LHCN-M2 (cell line): ENCODE data around the gene HMGN5. TPM values are rescaled to one million over a fixed set of nuclear protein-coding genes. Genes with fewer than 3 reads are reported as not detected.

ENCODE experiments used
- DNase-seq: peaks from one replicate; pipeline ENCODE4 v3.0.0-alpha.2; 2012; ENCODE audit warnings: low read depth
- polyA plus RNA-seq: library from polyadenylated mRNA; unstranded; fragments of >200 nt; gene quantifications from one replicate; pipeline ENCODE4 v1.2.1, GENCODE V29; 2012; ENCODE audit warnings: missing spikeins
- total RNA-seq: library from RNA; depleted of rRNA; stranded (reverse); fragments of >200 nt; gene quantifications from 2 replicates; pipeline ENCODE4 v1.2.3, GENCODE V29; 2014; rRNA removed

HMGN5 gene, protein sequence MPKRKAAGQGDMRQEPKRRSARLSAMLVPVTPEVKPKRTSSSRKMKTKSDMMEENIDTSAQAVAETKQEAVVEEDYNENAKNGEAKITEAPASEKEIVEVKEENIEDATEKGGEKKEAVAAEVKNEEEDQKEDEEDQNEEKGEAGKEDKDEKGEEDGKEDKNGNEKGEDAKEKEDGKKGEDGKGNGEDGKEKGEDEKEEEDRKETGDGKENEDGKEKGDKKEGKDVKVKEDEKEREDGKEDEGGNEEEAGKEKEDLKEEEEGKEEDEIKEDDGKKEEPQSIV
- total RNA-seq = 0.38 and 1.8 TPM in 2 replicates
- polyA plus RNA-seq = 4.4 TPM

DNA sequence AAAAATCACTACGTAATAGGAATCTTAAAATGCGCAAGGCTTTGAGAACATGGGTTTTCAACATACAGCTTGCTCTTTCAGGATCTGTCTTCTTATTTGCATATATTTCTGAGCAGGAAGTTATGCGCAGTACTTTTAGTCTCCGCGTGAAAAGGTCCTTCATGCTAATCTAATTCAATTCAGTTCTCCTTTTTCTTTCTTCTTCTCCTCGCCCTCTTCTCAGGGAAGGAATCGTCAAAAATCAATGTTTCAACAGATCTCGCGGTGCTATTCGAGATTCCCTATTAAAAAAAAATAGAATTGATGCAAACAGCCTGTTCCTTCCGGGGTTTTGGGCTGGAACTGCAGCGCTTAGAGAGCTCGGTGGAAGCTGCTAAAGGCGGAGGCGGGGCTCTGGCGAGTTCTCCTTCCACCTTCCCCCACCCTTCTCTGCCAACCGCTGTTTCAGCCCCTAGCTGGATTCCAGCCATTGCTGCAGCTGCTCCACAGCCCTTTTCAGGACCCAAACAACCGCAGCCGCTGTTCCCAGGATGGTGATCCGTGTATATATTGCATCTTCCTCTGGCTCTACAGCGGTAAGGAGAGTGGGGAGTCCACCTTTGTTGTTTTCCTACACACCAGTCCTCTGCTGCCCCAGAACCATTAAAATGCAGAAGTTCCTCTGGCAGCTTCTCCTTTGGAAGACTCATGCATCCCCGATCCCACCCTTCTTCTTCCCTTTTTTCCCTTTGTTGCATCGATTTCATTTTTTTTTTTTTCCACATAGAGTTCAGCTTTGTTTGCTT, at the start of gene HMGN5, which contains the start of gene SH3BGRL:
Gene HMGN5, minus strand, starts transcription at position 243 of the 785 bp plus-strand sequence. CDS start 80,364 bp downstream, outside the sequence.
Gene SH3BGRL, plus strand, starts transcription at position 432 of the 785 bp plus-strand sequence. Its CDS starts 99 bp downstream, at position 531.
- peak; percentile 89 for DNase-seq

DNA sequence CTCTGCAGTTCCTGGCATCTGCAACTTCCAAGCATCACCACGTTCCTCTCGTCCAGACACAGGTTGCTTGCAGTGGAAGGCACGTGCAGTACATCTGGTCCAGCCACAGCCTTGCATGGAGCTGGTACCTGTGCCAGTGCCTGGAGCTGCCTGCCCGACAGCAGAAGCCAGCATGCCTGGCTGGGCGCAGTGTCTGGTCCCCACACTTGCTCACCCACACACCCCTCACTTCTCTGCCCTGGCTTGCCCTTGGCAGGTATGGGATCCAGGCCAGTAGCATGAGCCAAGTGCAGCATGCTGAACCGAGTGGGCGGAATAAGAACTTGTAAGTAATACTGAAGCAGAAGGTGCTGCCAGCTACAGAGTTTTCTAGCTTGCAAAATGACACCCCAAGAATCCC, 40.0 kb upstream of the HMGN5 start:
- DNase-seq = no peak

DNA sequence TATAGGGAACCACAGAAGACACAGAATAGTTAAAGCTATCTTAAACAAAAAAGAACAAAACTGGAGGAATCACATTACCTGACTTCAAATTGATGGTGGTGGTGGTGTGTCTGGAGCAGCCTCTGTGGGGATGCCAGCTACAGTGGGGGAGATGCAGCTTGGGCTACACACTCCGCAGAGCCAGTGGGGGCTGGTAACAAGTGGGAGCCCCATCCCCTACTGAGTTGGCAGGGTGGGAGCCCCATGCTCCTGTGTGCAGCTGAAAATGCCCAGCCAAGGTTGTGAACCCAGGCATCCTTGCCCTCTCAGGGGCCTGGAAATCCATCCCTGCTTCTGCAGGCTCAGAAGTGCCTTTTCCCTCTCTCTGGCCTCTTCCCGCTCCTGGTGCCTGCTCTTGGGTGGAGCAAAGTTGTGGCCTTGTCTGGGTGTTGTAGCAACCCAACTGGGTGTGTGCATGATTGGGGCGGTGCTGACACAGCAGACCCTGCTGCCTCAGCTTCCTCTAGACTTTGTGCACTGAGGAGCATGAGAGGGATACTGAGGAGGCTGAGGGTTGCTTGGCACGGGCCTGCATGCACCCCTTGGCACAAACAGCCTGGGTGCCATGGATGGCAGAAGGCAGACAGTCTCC, 39.1 kb upstream of the HMGN5 start:
- DNase-seq = no peak

DNA sequence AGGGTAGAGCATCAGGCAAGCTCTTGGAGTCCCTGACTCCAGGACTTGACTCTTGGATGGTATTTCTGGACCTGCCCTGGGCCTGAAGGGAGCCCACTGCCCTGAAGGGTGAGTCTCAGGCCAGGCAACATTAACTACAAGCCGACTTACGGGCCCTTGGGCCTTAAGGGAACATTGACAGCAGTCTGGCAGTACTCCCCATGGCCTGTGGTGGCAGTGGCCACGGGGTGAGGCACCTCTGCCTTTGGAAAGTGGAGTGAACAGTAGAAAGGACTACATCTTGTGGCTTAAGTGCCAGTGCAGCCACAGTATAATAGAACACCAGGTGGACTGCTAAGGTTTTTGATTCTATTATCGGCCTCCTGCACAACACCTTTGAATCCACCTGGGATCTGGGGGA, 36.5 kb upstream of the HMGN5 start:
- no peak for DNase-seq

DNA sequence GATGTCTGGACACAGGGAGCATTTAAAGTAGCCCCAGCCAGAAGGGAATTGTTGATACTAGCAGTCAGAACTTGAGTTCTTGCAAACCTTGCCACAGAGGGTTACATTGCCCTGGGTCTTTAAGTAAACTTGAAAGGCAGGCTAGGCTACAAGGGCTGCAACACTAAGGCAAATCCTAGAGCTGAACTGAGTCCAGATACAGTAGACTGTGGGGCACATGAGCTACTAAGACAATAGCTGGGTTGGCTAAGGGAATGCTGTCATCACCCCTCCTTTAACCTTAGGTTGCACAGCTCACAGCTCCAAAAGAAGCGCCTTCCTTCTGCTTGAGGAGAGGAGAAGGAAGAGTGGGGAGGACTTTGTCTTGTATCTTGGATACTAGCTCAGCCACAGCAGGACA, 35.8 kb upstream of the HMGN5 start:
- DNase-seq = no peak

DNA sequence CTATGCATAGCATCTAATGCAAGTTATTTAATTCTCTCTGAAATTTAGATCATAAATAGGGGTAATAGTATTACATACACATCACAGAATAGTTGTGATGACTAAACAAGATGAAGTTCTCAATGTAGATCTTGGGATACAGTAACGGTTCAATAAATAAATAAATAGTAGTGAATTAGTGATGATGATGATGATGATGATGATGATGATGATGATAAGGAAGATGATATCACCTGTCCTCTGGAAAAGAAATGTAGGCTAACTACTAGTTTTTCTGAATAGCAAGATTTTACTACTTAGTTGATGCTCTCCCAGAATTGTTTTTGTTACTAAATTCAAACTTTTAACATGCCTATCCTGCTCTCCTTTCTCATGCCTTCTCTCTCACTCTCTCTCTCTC, 30.5 kb upstream of the HMGN5 start:
- DNase-seq = no peak

DNA sequence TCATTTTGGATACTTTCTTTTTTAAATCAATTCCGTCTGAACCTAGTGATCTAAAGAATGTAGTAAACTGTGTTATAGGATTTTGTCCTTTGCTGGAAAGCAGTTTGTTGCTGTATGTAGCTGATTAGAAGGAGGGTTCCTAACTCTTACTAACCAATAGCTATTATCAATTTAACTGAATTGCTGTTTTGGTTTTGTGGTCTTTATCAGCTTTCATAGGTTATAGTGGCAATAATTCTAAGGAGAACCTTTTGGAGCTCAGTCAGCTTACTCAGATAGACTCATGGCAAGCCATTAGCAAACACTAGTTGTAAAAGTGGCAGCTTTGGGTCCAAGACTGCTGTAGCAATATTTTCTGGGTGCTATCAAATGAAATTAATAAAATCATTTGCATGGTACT, 29.8 kb upstream of the HMGN5 start:
- DNase-seq = no peak

DNA sequence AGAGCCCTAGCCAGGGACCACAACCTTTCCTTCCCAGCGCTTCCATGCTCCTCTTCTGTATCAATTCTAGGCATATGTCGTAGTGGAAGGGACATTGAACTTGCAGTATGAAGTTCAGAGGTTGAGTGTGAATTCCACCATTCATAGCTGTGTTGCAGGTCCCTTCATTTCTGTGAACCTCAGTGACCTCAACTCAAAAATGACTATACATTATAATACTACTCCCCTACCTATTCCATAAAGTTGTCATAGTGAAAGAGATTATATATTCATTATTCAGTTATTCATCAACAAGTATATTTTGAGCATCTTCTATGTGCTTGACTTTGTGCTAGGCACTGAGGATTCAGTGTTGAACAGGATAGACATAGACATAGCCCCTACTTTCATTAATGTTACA, 28.2 kb upstream of the HMGN5 start:
- no peak for DNase-seq

DNA sequence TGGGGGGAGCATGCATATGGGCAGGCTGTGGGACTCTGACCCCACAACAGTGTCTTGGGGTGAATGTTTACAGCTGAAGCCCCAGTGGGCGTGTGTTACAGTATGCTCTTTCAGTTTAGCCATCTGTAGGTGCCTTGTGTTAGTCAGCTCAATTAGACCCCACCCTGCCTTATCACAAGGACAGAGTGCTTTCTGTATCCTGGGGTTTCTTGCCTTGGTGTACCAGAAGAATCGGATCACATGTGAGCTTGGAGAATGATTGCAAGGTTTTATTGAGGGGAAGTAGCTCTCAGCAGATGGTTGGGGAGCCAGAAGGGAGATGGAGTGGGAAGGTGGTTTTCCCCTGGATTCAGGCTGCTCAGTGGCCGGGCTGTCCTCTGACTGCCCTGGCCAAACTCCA, 27.5 kb upstream of the HMGN5 start:
- DNase-seq = no peak

DNA sequence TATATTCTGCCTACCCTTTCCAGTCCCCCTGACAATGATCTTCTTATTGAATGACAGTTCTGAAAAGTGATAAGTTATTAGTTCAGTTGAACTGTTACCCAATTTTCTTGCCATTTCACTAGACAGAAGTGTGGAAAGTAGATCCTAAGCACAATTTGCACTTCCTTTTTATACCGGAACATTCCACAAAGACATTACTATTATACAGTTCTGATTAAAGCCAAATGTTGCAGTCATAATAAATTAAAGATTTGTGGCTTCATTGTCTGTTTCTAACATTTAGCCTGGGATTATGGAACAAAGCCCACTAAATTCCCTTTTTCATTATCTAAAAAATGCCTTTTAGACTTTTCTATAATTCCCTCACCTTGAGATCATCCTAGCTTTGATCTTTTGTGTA, 14.0 kb upstream of the HMGN5 start:
- DNase-seq = no peak

DNA sequence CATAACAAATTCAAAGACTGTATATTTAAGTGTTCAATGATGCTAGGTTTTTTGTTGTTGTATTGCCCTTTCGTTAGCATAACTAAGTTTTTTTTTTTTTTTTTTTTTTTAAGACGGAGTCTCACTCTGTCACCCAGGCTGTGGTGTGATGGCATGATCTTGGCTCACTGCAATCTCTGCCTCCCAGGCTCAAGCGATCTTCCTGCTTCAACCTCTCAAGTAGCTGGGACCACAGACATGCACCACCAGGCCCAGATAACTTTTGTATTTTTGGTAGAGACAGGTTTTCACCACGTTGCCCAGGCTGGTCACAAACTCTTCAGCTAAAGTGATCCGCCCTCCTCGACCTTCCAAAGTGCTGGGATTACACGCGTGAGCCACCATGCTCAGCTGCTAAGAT, 7.2 kb upstream of the HMGN5 start:
- DNase-seq = no peak

DNA sequence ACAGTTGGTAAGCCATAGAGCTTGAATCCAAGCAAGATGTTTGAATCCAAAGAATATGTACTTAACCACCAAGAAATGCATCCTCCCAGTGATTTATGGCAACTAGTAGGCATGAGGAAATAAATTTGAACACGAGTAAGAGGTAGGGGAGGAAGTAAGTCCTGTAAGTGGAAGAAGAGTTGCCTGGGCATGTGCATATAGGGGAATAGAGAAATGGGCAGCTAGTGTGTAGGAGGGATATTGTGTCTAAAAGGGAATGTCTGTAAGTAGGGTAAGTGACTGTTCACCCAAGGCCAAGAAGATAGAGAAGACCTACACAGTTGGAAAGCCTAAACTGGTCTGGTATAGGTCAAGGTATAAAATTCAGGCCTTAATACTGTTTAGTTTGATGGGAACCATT, 4.8 kb upstream of the HMGN5 start:
- DNase-seq = no peak

DNA sequence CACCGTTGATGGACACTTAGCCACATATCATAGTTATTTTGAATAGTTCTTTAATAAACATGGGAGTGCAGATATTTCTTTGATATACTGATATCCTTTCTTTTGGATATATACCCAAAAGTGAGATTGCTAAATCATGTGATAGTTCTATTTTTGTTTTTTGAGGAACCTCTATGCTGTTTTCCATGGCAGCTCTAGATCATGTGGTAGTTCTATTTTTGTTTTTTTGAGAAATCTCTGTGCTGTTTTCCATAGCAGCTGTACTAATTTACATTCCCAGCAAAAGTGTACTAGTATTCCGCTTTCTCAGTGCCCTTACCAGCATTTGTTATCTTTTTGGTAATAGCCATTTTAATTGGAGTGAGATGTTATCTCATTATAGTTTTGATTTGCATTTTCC, 3.8 kb upstream of the HMGN5 start:
- DNase-seq = no peak

DNA sequence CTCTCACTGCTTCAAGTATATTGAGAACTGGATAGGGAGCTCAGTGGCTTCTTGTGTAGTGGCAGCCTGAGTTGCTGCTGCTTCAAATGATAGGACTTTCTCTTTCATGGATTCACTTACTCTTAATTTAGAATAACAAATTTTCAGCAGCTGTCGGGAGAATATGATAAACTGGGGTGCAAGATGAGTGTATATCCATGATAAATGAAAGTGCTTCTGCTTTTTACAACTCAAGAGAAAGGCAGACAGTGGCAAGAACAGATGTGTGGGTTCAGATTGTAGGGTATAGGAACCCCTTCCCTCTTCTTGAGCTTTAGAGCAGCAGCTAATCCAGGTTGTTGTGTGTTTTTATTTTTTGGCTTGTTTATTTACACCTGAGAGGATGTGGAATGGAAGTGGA, 1.2 kb upstream of the HMGN5 start:
- DNase-seq = peak; percentile 11

DNA sequence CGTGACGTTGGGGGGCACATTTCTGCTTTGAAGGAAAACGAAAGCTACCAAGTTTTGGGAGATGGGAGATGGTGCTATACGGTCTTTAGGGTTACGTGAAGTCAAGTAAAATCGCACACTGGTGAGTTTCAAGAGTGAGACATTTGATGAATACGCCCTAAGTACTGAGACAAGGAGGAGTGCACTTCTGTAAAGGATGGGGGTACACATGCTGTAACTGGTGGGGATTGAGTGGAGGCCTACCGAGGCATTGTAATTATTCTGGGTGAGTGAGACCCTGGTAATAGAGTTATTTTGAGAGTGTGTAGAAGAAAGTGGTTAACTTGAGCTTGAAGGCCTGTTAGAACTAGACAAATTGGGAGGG, 725 bp upstream of the HMGN5 start:
- DNase-seq = peak; percentile 37

DNA sequence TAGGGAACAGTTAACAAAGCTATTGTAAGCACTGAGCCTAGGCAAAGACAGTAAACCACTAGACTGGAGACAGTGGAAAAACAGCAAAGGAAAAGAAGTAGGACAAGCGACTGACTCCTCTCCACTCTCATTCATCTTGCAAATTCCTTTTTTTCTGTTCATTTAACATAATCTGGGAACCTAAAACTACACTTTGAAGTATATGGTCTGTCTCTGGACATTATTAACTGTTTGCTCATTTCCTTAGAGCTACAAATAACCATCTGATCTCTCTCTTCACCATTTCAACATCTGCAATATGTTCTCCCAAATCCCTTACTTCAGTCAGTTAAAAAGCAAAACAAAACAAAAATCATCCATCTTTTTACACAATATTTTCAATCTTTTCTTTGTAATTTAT, 642 bp downstream of the HMGN5 start:
- DNase-seq = peak; percentile 5

DNA sequence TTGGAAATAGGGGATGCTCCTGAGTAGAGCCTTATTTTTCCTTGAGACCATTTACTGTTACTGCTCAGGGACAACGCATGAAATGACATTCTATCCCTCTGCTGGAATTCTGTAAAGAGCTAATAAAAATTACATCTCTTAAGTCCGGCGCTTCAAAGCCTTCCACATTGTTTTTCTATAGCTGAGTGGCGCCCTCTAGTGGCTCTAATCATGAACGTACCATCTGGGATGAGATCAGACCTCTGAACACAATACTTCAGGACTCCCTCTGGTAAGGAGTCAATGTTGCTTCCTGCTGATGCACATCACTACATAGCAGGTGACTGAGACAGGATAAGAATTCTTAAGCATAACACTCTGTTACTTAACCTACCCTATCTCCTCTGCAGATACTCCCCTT, 6.0 kb downstream of the HMGN5 start:
- DNase-seq = peak; percentile 56

DNA sequence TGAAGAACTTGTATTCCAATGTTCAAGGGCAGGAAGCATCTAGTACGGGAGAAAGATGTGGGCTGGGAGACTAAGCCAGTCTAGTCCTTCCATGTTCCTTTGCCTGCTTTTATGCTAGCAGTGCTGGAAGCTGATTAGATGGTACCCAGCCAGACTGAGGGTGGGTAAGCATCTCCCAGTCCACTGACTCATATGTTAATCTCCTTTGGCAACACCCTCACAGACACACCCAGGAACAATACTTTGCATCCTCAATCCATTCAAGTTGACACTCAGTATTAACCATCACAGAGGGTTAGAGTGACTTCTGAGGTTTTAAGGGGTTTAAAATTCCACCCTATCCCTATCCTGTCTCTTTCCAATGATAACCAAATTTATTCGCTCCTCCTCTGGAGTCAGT, 6.5 kb downstream of the HMGN5 start:
- no peak for DNase-seq

DNA sequence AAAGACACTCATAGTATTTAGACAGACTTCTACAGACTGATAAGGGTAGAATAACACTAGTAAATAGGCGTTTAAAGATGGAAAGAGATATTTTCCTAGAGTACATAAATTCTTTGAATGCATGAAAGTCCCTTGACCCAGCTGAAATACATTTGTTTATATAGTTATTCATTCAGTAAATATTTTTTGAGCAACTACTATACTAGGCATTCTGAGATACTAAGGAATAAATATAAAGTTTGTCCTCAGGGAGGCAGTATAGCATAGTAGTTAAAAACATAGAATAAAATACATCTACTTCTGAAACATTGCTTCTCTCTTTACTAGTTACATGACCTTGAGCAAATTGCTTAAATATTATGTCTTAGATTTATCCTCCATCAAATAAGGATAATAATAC, 27.4 kb downstream of the HMGN5 start:
- peak; percentile 26 for DNase-seq

DNA sequence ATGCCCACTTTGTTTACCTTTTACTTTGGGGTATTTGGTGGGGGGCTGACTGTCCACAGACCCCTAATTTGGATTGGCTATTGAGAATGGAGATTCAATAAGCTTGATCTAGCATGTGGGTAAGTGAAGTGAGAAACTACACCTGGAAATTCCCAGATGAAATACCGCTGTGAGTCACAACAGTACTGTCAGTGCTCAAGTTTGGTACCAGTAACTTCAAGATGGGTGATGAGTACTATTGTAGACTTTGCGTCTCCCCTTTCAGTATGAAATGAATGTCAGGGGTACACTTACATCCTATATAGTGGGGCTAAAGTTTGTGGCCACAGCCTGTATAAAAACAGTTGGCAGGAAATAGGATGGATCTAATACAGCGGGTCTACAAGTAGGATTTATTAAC, 33.3 kb downstream of the HMGN5 start:
- DNase-seq = no peak

DNA sequence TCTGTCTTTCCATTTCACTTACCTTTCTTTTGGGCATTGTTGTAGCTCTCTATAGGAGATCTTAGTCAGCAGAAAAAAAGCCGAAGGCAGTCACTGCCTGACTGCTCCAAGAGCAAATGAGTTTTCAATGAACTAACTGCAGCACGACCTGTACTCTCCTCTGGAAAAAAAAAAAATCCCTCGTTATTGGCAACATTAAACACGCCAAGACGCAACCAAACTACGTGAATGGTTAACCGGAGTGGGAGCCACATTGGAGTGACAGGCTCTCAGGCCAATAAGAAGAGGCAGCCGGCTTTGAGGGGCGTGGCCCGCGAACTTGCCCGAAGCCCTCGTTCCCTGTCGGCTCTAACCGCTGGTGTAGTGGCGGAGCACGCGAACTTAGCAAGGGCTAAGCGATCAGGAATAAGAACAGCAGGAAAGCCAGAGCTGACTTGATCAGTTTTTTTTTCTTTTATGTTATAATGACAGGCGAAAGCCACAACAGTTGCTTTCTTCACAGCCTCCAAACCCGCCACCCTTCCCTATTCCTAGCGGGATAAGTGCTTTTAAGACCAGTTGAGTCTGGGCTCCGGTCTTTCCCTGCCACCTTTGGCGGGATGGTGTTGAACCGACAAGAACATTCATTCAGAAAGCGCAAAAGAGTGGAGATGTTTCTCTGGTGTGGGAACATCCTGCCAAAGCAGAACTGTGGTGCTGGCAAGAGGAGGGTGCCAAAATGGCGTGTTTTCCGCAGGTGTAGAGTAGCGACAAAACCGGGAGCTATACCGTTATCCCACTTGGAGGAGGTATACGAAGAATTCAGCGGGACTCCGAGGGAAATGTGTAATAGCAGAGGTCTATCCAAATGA, 80.0 kb downstream of the HMGN5 start:
- DNase-seq = peak; percentile 89

DNA sequence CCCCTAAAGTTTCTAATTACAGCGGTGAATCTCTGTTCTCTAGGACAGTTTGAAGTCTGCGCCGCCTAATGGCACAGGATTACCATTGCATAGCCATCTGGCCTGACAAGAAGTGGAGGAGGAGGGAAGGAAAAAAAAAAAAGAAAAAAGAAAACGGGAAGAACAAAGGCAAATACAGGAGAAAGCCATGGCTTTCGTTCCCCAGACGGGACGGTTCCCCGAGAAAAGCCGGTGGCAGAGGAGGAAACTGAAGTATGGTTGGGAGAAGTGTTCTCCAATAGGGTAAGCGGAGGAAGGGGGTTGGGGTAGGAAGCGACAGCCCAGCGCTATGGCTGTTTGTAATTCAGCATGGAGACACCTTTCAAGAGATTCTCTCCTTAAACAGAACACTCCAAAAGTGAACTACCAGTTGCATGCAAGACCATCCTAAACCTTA, 80.8 kb downstream of the HMGN5 start:
- peak; percentile 67 for DNase-seq
